GM10266 (cell line): ENCODE results near the gene CCN5.

Experiments
- DNase-seq: peaks from one replicate; pipeline ENCODE4 v3.0.0; 2012; ENCODE audit errors: extremely low spot score
- CTCF ChIP-seq: IDR thresholded peaks from 2 replicates; pipeline ENCODE4 v1.5.1; 2012; ENCODE audit warnings: mild to moderate bottlenecking, low read depth; ENCODE audit not compliant: control insufficient read depth, insufficient read depth; ENCODE audit errors: missing control alignments

Gene CCN5

GRCh38 chr20:44770484-44771171 is 55.5 kb downstream of the CCN5 start:
- no peak for TF ChIP-seq CTCF
- DNase-seq = no peak

- no peak for TF ChIP-seq CTCF
Measured at GRCh38 chr20:44771172-44771535, 56.0 kb downstream of the CCN5 start.

GRCh38 chr20:44772636-44773035 is 57.5 kb downstream of the CCN5 start:
- no peak for TF ChIP-seq CTCF
- DNase-seq = no peak

More at GRCh38 chr20:44771172-44771535, 56.0 kb downstream of the CCN5 start:
- no peak for DNase-seq

GRCh38 chr20:44773070-44773829 is 58.1 kb downstream of the CCN5 start:
- TF ChIP-seq CTCF = no peak
- DNase-seq = no peak

- no peak for DNase-seq
- no peak for TF ChIP-seq CTCF
Measured at GRCh38 chr20:44776980-44777379, 61.8 kb downstream of the CCN5 start.
